Suprapubic skin (tissue), 4 donors: ENCODE results near the gene ATXN1. TPM values are rescaled to one million over a fixed set of nuclear protein-coding genes. Genes with fewer than 3 reads are reported as not detected.

Experiments used
- DNase-seq, 2 donors: peaks; one replicate each; pipeline ENCODE4 v3.0.0-alpha.2; 2019; ENCODE audit warnings: low spot score in 2 of 2
- H3K27ac ChIP-seq: fragments of 200-600 bp; sonication (generic); one replicate; pipeline ENCODE4 v1.5.1; 2019
- H3K27me3 ChIP-seq: fragments of 200-600 bp; sonication (generic); one replicate; pipeline ENCODE4 v1.5.1; 2019
- H3K36me3 ChIP-seq: fragments of 200-600 bp; sonication (generic); one replicate; pipeline ENCODE4 v1.5.1; 2019
- H3K4me1 ChIP-seq: fragments of 200-600 bp; sonication (generic); one replicate; pipeline ENCODE4 v1.5.1; 2019
- H3K4me3 ChIP-seq: fragments of 200-600 bp; sonication (generic); one replicate; pipeline ENCODE4 v1.5.1; 2019; ENCODE audit warnings: mild to moderate bottlenecking
- H3K9me3 ChIP-seq: fragments of 200-600 bp; sonication (generic); one replicate; pipeline ENCODE4 v1.5.1; 2019
- EP300 ChIP-seq: sonication (generic); formaldehyde crosslinking; IDR thresholded peaks from one replicate; pipeline ENCODE4 v1.6.1; 2017; ENCODE audit warnings: antibody characterized with exemption
- POLR2A ChIP-seq, 2 donors: fragments of 450-650 bp; IDR thresholded peaks; one replicate each; pipeline ENCODE4 v1.6.1; 2017; ENCODE audit warnings: antibody characterized with exemption in 2 of 2, mild to moderate bottlenecking in 2 of 2, moderate library complexity in 2 of 2
- POLR2AphosphoS5 ChIP-seq, 3 donors: sonication (generic); formaldehyde crosslinking; IDR thresholded peaks; one replicate each; pipeline ENCODE4 v1.6.1; 2017; ENCODE audit warnings: antibody characterized with exemption in 3 of 3
- WGBS: methylation state at CpG from one replicate; pipeline ENCODE4 v1.1.5; 2018; 5-methylcytosine and 5-hydroxymethylcytosine counted together
- total RNA-seq, 4 donors: library from RNA; depleted of rRNA; stranded (reverse); fragments of >200 nt; gene quantifications; one replicate each; pipeline ENCODE4 v1.1.0, GENCODE V29; 2016
- TF ChIP-seq, protein P1 (sequence below), 2 donors: fragments of 200-600 bp in 1 of 2; fragments of 450-650 bp in 1 of 2; sonication (generic) in 1 of 2; IDR thresholded peaks; one replicate each; pipeline ENCODE4 v1.5.1; 2016 to 2019; ENCODE audit warnings: antibody characterized with exemption in 2 of 2, mild to moderate bottlenecking in 1 of 2, moderate library complexity in 1 of 2

Gene ATXN1
- total RNA-seq, 4 donors from 2014 or later: 32.8 to 95.4 (median 42.4) TPM

DNA sequence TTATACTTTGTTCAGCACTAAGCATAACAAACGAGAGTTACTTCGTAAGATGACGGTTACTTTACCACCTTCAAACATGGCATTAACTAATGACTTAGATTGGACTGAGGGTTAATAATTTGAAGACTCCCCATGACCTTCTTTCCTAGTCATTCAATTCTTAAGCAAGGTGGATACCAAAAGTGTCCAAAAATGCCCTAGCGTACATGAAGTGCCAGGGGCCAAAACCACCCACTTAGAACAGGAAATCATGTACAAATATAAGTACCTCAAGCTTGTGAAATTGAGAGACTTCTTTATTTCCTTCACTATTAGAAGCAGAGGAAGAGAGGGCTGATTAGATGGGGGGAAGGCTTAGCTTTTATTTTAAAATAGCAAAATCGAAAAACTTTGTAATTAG, 166.4 kb downstream of the ATXN1 start:
- 92% methylated on average over 5 of the region's 5 CpGs for WGBS
- Histone ChIP-seq H3K36me3 (no peaks in the 10 kb centered on the region), H3K4me1 (peaks cover 7% of the 10 kb centered on the region), H3K4me3 (no peak overlapping the region), H3K9me3 (no peaks in the 10 kb centered on the region), H3K27me3 (no peaks in the 10 kb centered on the region), H3K27ac (no peak overlapping the region)
- TF ChIP-seq POLR2AphosphoS5 (IDR thresholded peaks at IDR 0.05) (no peak), POLR2A (IDR thresholded peaks at IDR 0.05) (no peak), EP300 (no peak)
- TF ChIP-seq, protein P1, sequence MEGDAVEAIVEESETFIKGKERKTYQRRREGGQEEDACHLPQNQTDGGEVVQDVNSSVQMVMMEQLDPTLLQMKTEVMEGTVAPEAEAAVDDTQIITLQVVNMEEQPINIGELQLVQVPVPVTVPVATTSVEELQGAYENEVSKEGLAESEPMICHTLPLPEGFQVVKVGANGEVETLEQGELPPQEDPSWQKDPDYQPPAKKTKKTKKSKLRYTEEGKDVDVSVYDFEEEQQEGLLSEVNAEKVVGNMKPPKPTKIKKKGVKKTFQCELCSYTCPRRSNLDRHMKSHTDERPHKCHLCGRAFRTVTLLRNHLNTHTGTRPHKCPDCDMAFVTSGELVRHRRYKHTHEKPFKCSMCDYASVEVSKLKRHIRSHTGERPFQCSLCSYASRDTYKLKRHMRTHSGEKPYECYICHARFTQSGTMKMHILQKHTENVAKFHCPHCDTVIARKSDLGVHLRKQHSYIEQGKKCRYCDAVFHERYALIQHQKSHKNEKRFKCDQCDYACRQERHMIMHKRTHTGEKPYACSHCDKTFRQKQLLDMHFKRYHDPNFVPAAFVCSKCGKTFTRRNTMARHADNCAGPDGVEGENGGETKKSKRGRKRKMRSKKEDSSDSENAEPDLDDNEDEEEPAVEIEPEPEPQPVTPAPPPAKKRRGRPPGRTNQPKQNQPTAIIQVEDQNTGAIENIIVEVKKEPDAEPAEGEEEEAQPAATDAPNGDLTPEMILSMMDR (IDR thresholded peaks at IDR 0.05): no peak
- no peak for DNase-seq

DNA sequence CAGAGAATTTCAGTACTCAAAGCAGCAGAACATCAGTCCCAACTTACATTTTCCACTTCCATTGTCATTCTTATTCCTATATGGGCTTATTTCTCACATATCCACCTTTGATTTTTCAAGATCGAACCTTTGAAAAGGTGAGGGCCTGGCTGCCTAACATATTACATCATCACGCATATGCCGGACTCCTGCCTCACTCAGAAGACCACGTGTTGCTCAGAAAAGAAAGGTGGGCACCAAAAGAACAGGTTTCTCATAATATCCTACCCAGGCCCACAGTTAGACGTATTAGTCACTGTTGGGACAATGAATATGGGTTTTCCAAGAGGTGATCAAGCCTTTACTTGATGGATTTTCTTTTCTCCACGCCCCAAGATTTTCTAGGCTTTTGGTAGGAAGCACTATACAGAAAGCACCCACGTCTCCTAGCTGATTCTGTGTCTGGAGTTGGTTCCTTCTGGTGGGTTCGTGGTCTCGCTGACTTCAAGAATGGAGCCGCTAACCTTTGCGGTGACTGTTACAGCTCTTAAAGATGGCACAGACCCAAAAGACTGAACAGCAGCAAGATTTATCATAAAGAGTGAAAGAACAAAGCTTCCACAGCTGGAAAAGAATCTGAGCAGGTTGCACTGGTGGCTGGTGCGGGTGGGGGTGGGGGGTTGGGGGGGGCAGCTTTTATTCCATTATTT, 168.9 kb downstream of the ATXN1 start:
- 84% methylated on average over 12 of the region's 12 CpGs for WGBS
- H3K4me1 ChIP-seq: peaks cover 7% of the 10 kb centered on the region
- H3K27ac ChIP-seq: no peak overlapping the region

DNA sequence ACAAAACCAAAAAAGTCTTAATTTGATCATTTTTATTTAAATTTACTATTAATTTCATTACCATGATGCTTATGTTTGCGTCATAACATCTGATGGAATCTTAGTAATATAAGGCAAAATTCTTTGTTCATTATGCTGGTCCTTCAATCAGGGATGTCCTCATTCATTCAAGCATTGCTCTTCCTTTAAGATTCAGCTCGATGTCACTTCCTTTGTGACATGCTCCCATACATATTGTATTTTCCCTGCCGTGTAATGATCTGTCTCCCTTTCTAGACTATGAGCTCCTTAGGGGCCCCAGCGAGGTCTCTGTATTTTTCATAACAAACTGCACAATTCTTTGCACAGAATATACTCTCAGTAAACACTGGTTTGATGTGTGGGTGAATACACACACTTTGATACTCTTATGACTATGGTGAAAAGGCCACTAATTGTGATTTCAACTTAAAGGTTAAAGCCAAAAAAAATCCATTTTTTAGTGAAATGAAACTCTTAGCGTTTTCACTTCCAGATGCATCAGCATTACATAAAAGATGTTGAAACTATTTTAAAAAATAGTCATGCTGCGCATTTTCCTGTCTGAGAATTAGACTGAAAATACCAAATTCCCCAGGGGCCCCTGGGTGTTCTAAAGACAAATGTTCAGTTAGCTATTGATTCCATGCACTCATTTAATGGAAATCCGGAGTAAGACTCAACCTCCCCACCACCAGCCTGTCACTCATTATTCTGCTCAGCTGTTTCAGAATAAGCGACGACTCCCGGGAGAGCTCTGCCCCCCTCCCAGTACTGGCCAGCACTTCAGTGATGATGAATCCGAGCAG, 169.7 kb downstream of the ATXN1 start:
- no peak for DNase-seq
- Histone ChIP-seq H3K27me3 (no peaks in the 10 kb centered on the region), H3K4me3 (no peak overlapping the region), H3K27ac (no peak overlapping the region), H3K4me1 (peaks cover 3% of the 10 kb centered on the region), H3K9me3 (no peaks in the 10 kb centered on the region), H3K36me3 (no peaks in the 10 kb centered on the region)
- TF ChIP-seq, protein P1 (IDR thresholded peaks at IDR 0.05): no peak
- TF ChIP-seq EP300: no peak
- no peak for TF ChIP-seq POLR2AphosphoS5 (IDR thresholded peaks at IDR 0.05)
- no peak for TF ChIP-seq POLR2A (IDR thresholded peaks at IDR 0.05)
- WGBS: 74% methylated on average over 11 of the region's 11 CpGs

More for the DNA sequence above, 168.9 kb downstream of the ATXN1 start:
- no peak for DNase-seq
- no peaks in the 10 kb centered on the region for H3K27me3 ChIP-seq
- no peak overlapping the region for H3K4me3 ChIP-seq
- no peaks in the 10 kb centered on the region for H3K9me3 ChIP-seq
- TF ChIP-seq, protein P1 (IDR thresholded peaks at IDR 0.05): no peak
- TF ChIP-seq POLR2A (IDR thresholded peaks at IDR 0.05) (no peak), POLR2AphosphoS5 (IDR thresholded peaks at IDR 0.05) (no peak), EP300 (no peak)
- no peaks in the 10 kb centered on the region for H3K36me3 ChIP-seq

DNA sequence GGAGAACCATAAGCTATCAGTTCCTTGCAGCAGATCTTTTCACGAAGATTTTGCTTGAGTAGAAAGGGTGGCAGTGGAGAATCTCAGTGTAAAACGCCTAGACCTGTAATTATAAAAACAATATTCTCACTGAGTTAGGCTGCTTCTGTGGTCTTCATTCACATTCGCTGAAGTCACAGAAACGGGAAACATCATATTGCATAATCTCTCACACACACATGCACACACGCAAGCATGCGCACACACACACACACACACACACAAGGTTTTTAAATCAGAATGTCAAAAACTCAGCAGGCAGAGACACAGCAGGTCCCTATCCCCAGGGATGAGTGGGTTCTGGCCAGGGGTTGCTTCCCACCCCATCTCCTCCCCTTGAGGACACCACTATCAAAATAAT, 175.5 kb downstream of the ATXN1 start:
- no peak overlapping the region for H3K27ac ChIP-seq
- DNase-seq: no peak
- peaks cover 3% of the 10 kb centered on the region for H3K4me1 ChIP-seq
- no peaks in the 10 kb centered on the region for H3K27me3 ChIP-seq
- H3K9me3 ChIP-seq: no peaks in the 10 kb centered on the region
- H3K36me3 ChIP-seq: peaks cover 25% of the 10 kb centered on the region
- H3K4me3 ChIP-seq: peak overlapping the region; percentile 11
- TF ChIP-seq, protein P1 (IDR thresholded peaks at IDR 0.05): no peak
- no peak for TF ChIP-seq POLR2AphosphoS5 (IDR thresholded peaks at IDR 0.05)
- TF ChIP-seq POLR2A (IDR thresholded peaks at IDR 0.05): no peak
- no peak for TF ChIP-seq EP300
- WGBS: 70% methylated on average over 6 of the region's 6 CpGs

GRCh38 chr6:16583144-16583762, 178.0 kb downstream of the ATXN1 start:
- Histone ChIP-seq H3K4me3 (no peak overlapping the region), H3K36me3 (peaks cover 25% of the 10 kb centered on the region), H3K27ac (no peak overlapping the region), H3K27me3 (no peaks in the 10 kb centered on the region), H3K9me3 (no peaks in the 10 kb centered on the region), H3K4me1 (no peaks in the 10 kb centered on the region)
- 89% methylated on average over 12 of the region's 12 CpGs for WGBS
- no peak for TF ChIP-seq POLR2AphosphoS5 (IDR thresholded peaks at IDR 0.05)
- DNase-seq: no peak
